ENCODE data around the gene ALDOB. TPM values are rescaled to one million over a fixed set of nuclear protein-coding genes. Genes with fewer than 3 reads are reported as not detected.

ALDOB gene
- total and polyA plus RNA-seq, 2 of the 8 experiments (the other 6 are each of a cell fraction or from before 2014, with no cell fraction given), result not detected

DNA sequence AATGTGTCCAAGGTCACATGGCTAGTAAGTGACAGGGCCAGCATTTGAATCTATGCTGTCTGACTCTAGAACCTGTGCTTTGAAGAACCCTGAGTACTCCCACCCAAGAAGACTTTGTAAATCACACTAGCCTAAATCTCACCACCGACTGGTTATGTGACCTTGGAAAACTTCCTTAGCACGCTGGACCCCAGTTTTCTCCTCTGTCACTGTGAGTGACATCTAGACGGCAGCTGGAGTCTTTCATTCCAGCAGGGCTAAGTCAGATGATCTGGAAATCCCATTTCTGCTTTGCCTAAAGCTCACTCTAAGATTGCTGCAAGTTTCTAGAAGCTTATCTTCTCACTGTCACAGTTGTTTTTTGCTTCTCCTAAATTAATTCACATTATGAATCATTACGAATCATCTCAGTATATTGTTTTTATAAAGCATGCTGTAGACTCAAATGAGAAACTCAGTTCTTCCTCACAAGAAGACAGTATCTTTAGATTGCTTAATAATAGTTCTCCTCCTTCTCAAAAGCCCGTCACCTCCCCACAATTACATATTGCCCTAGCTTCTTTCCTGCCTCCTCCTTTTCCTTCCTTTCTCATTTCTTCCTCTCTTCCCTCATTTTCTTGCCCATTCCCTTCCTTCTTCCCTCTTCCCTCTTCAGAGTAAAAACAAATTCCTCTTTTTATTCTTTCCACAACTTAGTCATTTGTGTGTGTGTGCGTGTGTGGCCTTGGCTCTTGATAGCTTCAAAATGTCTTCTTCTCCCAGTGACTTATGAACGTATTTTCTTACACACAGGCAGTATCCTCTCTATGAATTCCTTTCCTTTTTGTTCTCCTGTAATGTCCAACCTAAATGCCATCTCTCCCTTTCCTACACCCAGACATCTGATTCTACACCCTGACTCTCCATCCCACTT lies 16.8 kb downstream of the ALDOB start (continued):
- TF ChIP-seq RAD21 (IDR thresholded peaks at IDR 0.05 in 1 of 2, conservative IDR thresholded peaks at IDR 0.05 in 1 of 2; ENCODE audit: low read depth in 2 of 2, low read length in 2 of 2) (no peak), TBP (IDR thresholded peaks at IDR 0.05; ENCODE audit: low read depth, low read length) (no peak), CTBP2 (IDR thresholded peaks at IDR 0.05; ENCODE audit: borderline replicate concordance, insufficient read depth, insufficient read length, low read length) (no peak), NANOG (IDR thresholded peaks at IDR 0.05; ENCODE audit: insufficient read depth, low read depth, low read length, poor library complexity, severe bottlenecking) (no peak)
